AG04450 (cell line): ENCODE results near the gene ANO1. TPM values are rescaled to one million over a fixed set of nuclear protein-coding genes. Genes with fewer than 3 reads are reported as not detected.

Experiments
- CTCF ChIA-PET: fragments of 300-600, 350-600 bp; formaldehyde crosslinking; extraction: SDS; loops from one replicate; lab custom pipeline; 2022; ENCODE audit warnings: antibody characterized with exemption, inconsistent platforms; lab: Charles Lee
- POLR2A ChIA-PET: fragments of 350-600 bp; formaldehyde crosslinking; extraction: SDS; loops from one replicate; lab custom pipeline; 2021; ENCODE audit warnings: antibody characterized with exemption, inconsistent platforms; lab: Yijun Ruan, JAX
- DNase-seq: peaks from one replicate; pipeline ENCODE4 v3.0.0-alpha.2; 2011; ENCODE audit warnings: low read depth, low spot score
- H3K27ac ChIP-seq: one replicate; pipeline ENCODE4 v1.5.1; 2012; ENCODE audit warnings: low read depth, low read length, control low read depth
- H3K27me3 ChIP-seq: one replicate; pipeline ENCODE4 v1.6.0; 2012; ENCODE audit warnings: low read length; ENCODE audit not compliant: control insufficient read depth, insufficient read depth
- H3K4me3 ChIP-seq: 2 replicates; pipeline ENCODE4 v1.5.1; 2011; ENCODE audit warnings: mild to moderate bottlenecking, low read depth, low read length, control low read depth
- H3K9me3 ChIP-seq: 2 replicates; pipeline ENCODE4 v1.5.1; 2012; ENCODE audit warnings: low read length; ENCODE audit not compliant: control insufficient read depth, insufficient read depth
- CTCF ChIP-seq: IDR thresholded peaks from 2 replicates; pipeline ENCODE4 v1.5.1; 2011; ENCODE audit warnings: low read depth, low read length, control low read depth, inconsistent platforms
- polyA plus RNA-seq: library from polyadenylated mRNA; depleted of rRNA; stranded (reverse); fragments of >200 nt; gene quantifications from 2 replicates; pipeline ENCODE4 v1.2.3, GENCODE V29; 2011

The ANO1 gene
- polyA plus RNA-seq, 1 experiment: 10.3 TPM

- Histone ChIP-seq H3K27me3 (peaks cover 31% of the 10 kb centered on the region), H3K4me3 (no peak overlapping the region), H3K9me3 (peaks cover 2% of the 10 kb centered on the region; the same call in 1 of the 2 replicates), H3K27ac (no peak overlapping the region)
- ChIA-PET CTCF (interaction anchor here (0.6 to 1.5 kb wide), 2 partner anchors 75 to 162 kb away, joined by 3 to 4 read pairs; no protein-coding TSS in a partner anchor), POLR2A (no interaction called here)
- TF ChIP-seq CTCF: peak; percentile 43
- no peak for DNase-seq
These were observed 4.7 kb downstream of the ANO1 start for GRCh38 chr11:70082829-70083228.

GRCh38 chr11:70084046-70084984 lies 6.2 kb downstream of the ANO1 start:
- Histone ChIP-seq H3K27ac (no peak overlapping the region), H3K9me3 (peaks cover 2% of the 10 kb centered on the region; the same call in 1 of the 2 replicates), H3K4me3 (no peak overlapping the region), H3K27me3 (peaks cover 27% of the 10 kb centered on the region)
- no peak for DNase-seq
- ChIA-PET POLR2A (no interaction called here), CTCF (interaction anchor here (1.5 kb wide), 1 partner anchor 164 kb away, joined by 3 read pairs; no protein-coding TSS in a partner anchor)
- TF ChIP-seq CTCF: no peak

DNA sequence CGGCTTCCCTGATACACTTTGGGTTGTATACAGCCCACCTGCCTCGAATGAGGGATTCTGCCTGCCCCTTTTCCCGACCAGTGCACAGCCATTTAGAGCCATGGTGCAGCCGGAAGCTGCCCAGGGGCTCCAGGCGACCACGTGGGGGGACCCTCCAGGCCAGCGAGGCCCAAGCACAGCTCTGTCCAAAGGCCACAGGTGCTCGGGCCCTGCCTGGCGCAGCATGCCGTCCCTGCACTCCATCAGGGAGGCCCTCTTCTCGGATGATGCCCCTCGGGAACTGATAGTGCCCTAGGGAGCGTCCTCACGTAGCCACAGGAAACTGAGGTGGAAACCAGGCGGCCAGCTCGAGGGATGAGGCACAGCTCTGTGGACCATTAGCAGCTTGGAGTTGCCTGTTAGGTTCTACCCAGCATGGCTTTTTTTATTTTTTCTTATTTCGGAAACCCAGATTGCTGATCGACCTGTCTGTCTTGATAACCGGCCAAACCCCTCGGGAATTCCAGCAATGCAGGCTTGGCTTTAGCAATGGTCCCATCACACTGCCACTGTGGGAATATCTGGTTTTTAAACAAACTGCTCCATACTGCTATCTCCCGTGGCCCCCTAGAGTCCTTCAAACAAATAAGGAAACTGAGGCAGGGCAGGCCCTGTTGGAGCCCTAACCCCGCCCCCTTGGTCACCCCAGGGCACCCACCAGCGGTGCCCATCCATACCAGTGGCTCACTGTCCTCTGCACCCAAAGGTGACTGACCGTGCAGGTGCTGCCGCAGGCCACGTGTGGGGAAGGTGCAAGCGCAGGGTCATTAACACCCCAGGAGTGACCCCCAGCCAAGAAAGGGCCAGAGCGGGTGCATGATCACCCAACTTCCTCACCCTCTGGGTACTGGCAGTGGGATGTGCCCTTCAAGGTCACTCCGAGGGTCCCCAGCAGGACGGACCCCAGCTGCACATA lies 8.0 kb downstream of the ANO1 start:
- ChIA-PET POLR2A (no interaction called here), CTCF (interaction anchor here (1.9 kb wide), 1 partner anchor 167 kb away, joined by 6 read pairs; no protein-coding TSS in a partner anchor)
- no peak for TF ChIP-seq CTCF
- H3K27me3 ChIP-seq: peaks cover 14% of the 10 kb centered on the region
- DNase-seq: no peak
- H3K4me3 ChIP-seq: no peak overlapping the region
- peaks cover 2% of the 10 kb centered on the region; the same call in 1 of the 2 replicates for H3K9me3 ChIP-seq
- no peak overlapping the region for H3K27ac ChIP-seq

DNA sequence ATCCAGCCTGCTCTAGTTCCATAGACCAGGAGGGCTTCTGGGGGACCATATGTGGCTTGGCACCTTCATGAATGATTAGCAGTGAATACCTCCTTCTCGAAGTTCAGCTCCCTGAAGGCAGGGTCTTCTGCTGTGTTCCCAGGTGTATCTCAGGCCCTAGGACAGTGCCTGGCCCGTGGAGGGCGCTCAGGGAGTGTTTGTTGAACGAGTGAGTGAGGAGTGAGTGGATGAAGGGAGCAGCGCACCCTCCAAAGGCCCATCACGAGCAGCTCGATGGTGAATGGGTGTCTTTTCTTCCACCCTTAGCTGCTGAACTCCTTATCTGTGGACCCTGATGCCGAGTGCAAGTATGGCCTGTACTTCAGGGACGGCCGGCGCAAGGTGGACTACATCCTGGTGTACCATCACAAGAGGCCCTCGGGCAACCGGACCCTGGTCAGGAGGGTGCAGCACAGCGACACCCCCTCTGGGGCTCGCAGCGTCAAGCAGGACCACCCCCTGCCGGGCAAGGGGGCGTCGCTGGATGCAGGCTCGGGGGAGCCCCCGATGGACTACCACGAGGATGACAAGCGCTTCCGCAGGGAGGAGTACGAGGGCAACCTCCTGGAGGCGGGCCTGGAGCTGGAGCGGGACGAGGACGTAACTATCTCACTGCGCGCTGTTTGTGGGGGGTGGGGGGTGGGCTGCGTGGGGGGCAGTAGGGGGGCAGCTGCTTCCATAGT lies 9.5 kb downstream of the ANO1 start:
- no peak overlapping the region for H3K4me3 ChIP-seq
- ChIA-PET CTCF (no interaction called here), POLR2A (no interaction called here)
- peaks cover 4% of the 10 kb centered on the region for H3K9me3 ChIP-seq
- no peak for DNase-seq
- no peak for TF ChIP-seq CTCF
- H3K27me3 ChIP-seq: peaks cover 16% of the 10 kb centered on the region
- no peak overlapping the region for H3K27ac ChIP-seq
